ENCODE measurements around the gene PRRT1.

Gene PRRT1

GRCh38 chr6:32111424-32112066, 40.2 kb downstream of the PRRT1 start:
- no peak for DNase-seq
- no peak overlapping the region for H3K27ac Mint-ChIP-seq
- peaks cover 18% of the 10 kb centered on the region for H3K36me3 Mint-ChIP-seq (ENCODE audit: low read depth)
- H3K27me3 Mint-ChIP-seq (ENCODE audit: low read depth, poor library complexity), result peaks cover 47% of the 10 kb centered on the region
- no peak overlapping the region for H3K4me3 Mint-ChIP-seq
- TF ChIP-seq CTCF (IDR thresholded peaks at IDR 0.05), result no peak
- H3K4me1 Mint-ChIP-seq, result peaks cover 32% of the 10 kb centered on the region
- H3K9me3 Mint-ChIP-seq, result no peaks in the 10 kb centered on the region

- no peak overlapping the region for H3K27ac Mint-ChIP-seq
- no peak for TF ChIP-seq CTCF (IDR thresholded peaks at IDR 0.05)
These were observed 41.1 kb downstream of the PRRT1 start for GRCh38 chr6:32110632-32111031.

GRCh38 chr6:32109765-32110160, 42.0 kb downstream of the PRRT1 start:
- H3K4me1 Mint-ChIP-seq, result peaks cover 32% of the 10 kb centered on the region
- no peaks in the 10 kb centered on the region for H3K9me3 Mint-ChIP-seq
- H3K27me3 Mint-ChIP-seq (ENCODE audit: low read depth, poor library complexity), result peaks cover 58% of the 10 kb centered on the region
- H3K36me3 Mint-ChIP-seq (ENCODE audit: low read depth), result peaks cover 2% of the 10 kb centered on the region
- TF ChIP-seq CTCF (IDR thresholded peaks at IDR 0.05), result no peak
- no peak overlapping the region for H3K4me3 Mint-ChIP-seq
- no peak overlapping the region for H3K27ac Mint-ChIP-seq
- no peak for DNase-seq

More at GRCh38 chr6:32110632-32111031, 41.1 kb downstream of the PRRT1 start:
- peaks cover 50% of the 10 kb centered on the region for H3K27me3 Mint-ChIP-seq (ENCODE audit: low read depth, poor library complexity)
- peaks cover 9% of the 10 kb centered on the region for H3K36me3 Mint-ChIP-seq (ENCODE audit: low read depth)
- no peak overlapping the region for H3K4me3 Mint-ChIP-seq
- H3K4me1 Mint-ChIP-seq, result peaks cover 32% of the 10 kb centered on the region
- no peaks in the 10 kb centered on the region for H3K9me3 Mint-ChIP-seq
- DNase-seq, result no peak

- H3K4me3 Mint-ChIP-seq, result peak within 1 kb of the TSS; percentile 3
- peaks cover 32% of the 10 kb centered on the region for H3K4me1 Mint-ChIP-seq
- TF ChIP-seq CTCF (IDR thresholded peaks at IDR 0.05), result no peak
- H3K36me3 Mint-ChIP-seq (ENCODE audit: low read depth), result no peaks in the 10 kb centered on the region
- peaks cover 62% of the 10 kb centered on the region for H3K27me3 Mint-ChIP-seq (ENCODE audit: low read depth, poor library complexity)
- no peak within 1 kb of the TSS for H3K27ac Mint-ChIP-seq
- H3K9me3 Mint-ChIP-seq, result no peaks in the 10 kb centered on the region
- DNase-seq, result no peak
These were observed 42.5 kb downstream of the PRRT1 start, which contains the start of gene TNXB for GRCh38 chr6:32109114-32109764. Gene TNXB (minus strand): TSS chr6:32109338. CDS start chr6:32098198, 11,140 bp downstream.

GRCh38 chr6:32108727-32109113, 43.0 kb downstream of the PRRT1 start:
- Mint-ChIP-seq H3K27me3 (ENCODE audit: low read depth, poor library complexity) (peaks cover 67% of the 10 kb centered on the region), H3K36me3 (ENCODE audit: low read depth) (no peaks in the 10 kb centered on the region), H3K4me3 (peak overlapping the region; percentile 3), H3K27ac (no peak overlapping the region), H3K9me3 (no peaks in the 10 kb centered on the region), H3K4me1 (peaks cover 32% of the 10 kb centered on the region)
- TF ChIP-seq CTCF (IDR thresholded peaks at IDR 0.05), result no peak
- DNase-seq, result no peak
